ENCODE data around the gene SYAP1.

DNA sequence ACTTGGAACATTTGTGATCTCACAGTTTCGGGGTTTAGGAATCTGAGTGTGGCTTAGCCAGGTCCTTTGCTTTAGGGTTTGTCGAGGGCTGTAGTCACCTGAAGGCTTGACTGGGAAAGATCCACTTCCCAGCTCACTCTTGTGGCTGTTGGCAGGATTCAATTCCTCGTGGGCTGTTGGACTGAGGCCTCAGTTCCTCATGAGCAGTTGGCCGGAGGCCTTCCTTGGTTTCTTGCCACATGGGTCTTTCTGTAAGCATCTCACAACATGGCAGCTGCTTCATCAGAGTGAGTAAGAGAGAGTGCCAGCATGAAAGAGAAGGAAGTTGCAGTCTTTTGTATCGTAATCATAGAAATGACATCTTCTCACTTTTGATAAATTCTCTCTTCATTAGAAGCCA, 77.9 kb downstream of the SYAP1 start:
- TF ChIP-seq YY1 (IDR thresholded peaks at IDR 0.05): no peak
- no peak for TF ChIP-seq GABPA (IDR thresholded peaks at IDR 0.05 in 1 of 2, conservative IDR thresholded peaks at IDR 0.05 in 1 of 2)
- TF ChIP-seq CTCF (IDR thresholded peaks at IDR 0.05; ENCODE audit: low read depth, low read length, missing input control): no peak
- no peak for TF ChIP-seq FOXA2 (IDR thresholded peaks at IDR 0.05)
- TF ChIP-seq, protein P1, sequence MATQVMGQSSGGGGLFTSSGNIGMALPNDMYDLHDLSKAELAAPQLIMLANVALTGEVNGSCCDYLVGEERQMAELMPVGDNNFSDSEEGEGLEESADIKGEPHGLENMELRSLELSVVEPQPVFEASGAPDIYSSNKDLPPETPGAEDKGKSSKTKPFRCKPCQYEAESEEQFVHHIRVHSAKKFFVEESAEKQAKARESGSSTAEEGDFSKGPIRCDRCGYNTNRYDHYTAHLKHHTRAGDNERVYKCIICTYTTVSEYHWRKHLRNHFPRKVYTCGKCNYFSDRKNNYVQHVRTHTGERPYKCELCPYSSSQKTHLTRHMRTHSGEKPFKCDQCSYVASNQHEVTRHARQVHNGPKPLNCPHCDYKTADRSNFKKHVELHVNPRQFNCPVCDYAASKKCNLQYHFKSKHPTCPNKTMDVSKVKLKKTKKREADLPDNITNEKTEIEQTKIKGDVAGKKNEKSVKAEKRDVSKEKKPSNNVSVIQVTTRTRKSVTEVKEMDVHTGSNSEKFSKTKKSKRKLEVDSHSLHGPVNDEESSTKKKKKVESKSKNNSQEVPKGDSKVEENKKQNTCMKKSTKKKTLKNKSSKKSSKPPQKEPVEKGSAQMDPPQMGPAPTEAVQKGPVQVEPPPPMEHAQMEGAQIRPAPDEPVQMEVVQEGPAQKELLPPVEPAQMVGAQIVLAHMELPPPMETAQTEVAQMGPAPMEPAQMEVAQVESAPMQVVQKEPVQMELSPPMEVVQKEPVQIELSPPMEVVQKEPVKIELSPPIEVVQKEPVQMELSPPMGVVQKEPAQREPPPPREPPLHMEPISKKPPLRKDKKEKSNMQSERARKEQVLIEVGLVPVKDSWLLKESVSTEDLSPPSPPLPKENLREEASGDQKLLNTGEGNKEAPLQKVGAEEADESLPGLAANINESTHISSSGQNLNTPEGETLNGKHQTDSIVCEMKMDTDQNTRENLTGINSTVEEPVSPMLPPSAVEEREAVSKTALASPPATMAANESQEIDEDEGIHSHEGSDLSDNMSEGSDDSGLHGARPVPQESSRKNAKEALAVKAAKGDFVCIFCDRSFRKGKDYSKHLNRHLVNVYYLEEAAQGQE (IDR thresholded peaks at IDR 0.05): no peak
- no peak for TF ChIP-seq ATF3 (IDR thresholded peaks at IDR 0.05)
- TF ChIP-seq RXRA (IDR thresholded peaks at IDR 0.05): no peak

Data from liver (tissue), 3 donors.